Right ventricle myocardium superior (tissue), 1 donor: ENCODE measurements around the gene EXOC1. TPM values are rescaled to one million over a fixed set of nuclear protein-coding genes. Genes with fewer than 3 reads are reported as not detected.
"Not testable (repeated sequence)": the region's sequence is repeated elsewhere in the genome, so short reads cannot be mapped to it uniquely, and the experiment has no call there.

ENCODE experiments used
- ATAC-seq: fragments of 200-7000 bp; cut with Tn5 transposase; one replicate; pipeline ENCODE4 v1.9.1; 2020; ENCODE audit warnings: mild to moderate bottlenecking; ENCODE audit not compliant: poor library complexity
- DNase-seq: peaks from one replicate; pipeline ENCODE4 v3.0.0-alpha.2; 2020
- intact Hi-C: fragments of 100-400 bp; cut with DNase I; formaldehyde crosslinking; loops from one replicate; pipeline ENCODE4 v1.11.2; 2022
- total RNA-seq: library from RNA; stranded (reverse); fragmentation: NEBNext Ultra II Directional; extraction: Animal tissue kit (Norgen Biotek cat#: 25700); gene quantifications from one replicate; pipeline ENCODE4 v1.2.1, GENCODE V29; 2021
- donor health status: DM: no; HTN: yes; CAD: no; lungs with severe emphysema.

Gene EXOC1
- total RNA-seq, 1 donor from 2014 or later = 14.9 TPM

DNA sequence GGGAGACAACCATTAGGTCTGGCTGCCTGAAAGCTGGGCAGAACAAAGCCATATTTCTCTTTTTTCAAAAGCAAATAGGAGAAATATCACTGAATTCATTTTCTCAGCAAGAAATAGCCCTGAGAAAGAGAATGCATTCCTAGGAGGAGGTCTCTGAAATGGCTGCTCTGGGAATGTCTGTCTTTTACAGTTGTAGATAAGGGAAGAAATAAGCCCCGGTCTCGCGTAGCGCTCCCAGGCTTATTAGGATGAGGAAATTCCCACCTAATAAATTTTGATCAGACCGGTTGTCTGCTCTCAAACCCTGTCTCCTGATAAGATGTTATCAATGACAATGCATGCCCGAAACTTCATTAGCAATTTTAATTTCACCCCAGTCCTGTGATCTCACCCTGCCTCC is 82.5 kb downstream of the EXOC1 start:
- DNase-seq, ATAC-seq, intact Hi-C loops: not testable (repeated sequence)

DNA sequence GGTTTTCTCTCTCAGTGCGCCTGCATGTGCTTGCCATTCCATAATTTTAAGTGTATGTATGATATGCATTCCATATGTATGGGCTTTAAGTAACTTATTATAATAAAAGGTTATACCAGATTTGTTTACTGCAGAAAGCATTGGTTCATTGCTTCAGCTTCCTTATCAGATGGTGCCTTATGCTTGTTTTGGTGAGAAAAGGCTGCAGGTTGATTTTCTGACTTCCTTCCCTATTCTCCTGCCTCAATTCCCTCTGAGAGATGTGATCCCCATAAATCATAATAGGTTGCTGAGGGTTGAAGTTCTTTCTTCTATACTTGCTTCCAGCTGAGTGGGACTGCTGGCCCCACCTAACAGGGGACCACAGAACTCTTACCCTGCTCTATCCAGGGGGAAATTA is 85.0 kb downstream of the EXOC1 start:
- intact Hi-C loops = no loop called here
- DNase-seq = no peak
- no peak for ATAC-seq

DNA sequence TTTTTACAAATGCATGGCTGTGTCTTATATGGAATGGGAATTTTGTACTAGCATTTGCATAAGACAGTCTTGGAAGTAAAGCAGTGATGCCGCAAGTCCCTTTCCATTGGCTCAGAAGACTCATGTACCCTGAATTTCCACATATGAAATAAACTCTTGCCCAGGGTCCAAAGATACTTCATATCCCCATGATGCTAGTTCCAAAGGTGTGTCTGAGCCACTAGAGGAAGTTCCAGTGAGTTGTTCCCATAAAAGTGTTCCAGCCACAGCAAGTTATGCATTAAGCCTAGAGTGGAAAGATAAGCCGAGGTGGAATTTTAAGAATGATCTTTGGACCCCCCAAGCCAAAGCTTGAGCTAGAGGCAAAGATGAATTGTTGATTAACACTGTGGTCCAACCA is 86.0 kb downstream of the EXOC1 start:
- DNase-seq (no peak), ATAC-seq (no peak)
- intact Hi-C loops = no loop called here

DNA sequence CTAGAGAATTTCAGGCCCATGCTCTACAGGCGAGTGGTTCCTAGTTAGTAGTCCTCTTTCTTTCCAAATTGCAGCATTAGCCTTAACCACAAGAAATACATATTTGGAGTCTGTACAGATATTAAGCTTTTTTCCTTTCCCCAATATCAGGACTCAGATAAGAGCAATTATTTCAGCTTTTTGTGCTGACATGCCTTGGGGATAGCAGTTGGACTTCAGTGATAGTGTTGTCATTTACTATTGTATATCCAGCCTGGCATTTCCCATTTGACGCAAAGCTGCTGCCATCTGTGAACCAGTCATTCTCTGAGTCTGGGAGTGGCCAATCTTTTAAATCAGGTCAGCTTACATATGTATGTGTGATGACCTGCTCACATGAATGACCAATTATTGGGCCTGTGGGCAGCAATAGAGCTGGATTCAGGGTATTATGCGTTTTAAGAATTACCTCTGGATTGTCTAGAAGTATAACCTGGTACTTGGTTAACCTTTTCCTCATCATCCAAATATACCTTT is 88.5 kb downstream of the EXOC1 start:
- intact Hi-C loops = no loop called here
- no peak for ATAC-seq

DNA sequence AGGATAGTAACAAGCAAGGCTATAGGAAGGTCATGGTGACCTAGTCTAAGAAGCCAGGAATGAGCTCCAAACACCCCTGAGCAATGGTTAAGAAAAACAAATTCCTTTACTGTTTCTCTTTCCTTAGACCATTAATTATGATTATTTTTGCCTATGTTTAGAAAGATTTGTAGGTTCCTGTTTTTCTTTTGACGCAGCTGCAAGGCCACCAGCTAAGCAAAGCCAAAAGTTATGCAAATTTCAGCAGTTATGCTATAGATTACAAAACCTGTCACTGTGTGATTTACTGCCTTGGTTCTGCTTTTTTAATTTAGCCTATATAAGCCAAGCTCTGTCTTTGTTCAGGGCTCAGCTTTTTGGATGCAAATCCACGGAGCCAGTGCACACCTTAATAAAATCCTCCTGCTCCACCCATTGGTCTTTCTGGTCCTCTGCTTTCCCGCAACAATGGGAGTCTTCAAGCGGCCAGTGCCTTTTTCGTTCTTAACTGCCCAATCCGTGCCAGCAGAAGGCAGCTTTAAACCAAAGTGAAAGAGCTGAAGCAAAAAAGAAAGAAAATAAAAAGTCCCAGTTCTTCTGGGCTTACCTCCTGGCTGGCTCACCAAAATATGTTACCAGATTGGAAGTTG is 93.9 kb downstream of the EXOC1 start:
- no peak for DNase-seq
- intact Hi-C loops = loop anchor here (5.0 kb wide), 1 partner anchor 355 kb away; no protein-coding TSS in a partner anchor
- ATAC-seq = no peak

More for the DNA sequence above, 88.5 kb downstream of the EXOC1 start:
- no peak for DNase-seq

DNA sequence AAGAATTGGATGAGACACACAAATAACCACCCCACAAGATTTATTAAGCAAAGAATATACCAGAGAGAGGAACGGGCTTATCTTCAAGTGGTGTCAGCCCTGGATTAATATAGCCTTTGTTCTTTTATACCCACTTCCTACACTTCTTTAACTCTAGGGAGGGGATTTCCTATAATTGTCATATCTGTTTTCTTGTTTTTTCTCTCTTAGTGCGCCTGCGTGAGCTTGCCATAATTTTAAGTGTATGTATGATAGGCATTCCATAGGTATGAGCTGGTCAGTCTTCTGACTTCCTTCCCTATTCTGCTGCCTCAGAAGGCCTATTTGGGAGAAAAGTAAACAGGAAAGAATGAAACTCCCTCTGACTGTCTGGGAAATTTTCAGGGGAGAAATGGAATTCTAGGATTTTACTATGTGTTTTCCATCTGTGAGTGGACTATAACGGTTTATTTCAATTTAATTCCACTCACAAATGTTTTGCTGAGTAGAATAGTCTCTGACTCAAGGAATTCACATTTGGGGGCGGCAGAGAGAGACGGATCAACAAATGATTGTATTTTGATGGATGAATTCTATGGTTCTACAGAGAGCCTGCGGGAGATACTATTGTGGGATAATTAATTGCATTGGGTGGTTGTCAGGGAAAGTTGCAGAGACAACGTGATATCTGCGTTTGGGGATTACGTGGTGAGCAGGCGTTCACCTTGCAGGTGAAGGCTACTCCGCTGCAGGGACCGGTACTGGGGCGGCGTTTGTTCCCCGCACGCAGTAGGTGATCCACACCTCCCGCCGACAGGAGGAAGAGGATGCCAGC is 94.7 kb downstream of the EXOC1 start:
- DNase-seq (no peak), ATAC-seq (peak; percentile 1)
- intact Hi-C loops = loop anchor here (5.0 kb wide), 1 partner anchor 354 kb away; no protein-coding TSS in a partner anchor

DNA sequence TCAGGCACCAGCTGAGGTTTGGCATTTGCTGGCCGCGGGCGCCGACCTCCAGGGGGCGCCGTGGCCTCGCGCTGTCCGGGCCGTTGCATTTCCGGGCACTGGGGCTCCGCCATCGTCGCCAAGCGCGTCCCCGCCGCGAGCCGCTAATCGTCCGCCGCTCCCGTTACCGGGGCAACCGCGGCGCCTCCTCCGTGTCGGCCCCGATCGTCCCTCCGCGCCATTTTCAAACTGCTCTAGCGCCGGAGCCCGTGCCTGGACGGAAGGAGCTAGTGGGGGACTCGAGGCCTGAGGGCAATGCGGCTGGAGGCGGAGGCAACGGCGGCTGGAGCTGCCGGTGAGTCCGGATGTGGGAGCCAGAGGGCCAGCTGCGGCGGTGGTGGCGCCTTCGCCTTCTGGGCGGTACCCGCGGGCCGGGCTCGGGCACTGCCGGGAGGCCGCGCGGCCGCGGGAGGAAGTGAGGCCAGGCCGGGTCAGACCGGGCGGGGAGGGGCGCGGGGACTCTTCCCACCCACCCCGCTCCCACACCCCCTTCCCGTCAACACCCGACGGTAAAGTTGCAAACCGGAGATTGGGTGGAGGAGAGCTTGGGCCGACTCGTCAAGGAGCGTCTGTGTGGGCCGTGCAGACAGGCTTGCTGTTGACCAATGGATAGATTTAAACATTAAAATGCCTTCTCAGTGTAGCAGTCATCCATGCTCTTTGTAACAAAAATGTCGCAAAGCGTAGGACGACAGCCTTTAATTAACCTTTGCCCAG is 95.5 kb downstream of the EXOC1 start, which contains the start of gene CEP135:
TSS of gene CEP135 (plus strand) at position 220 of the 756 bp plus-strand sequence. CDS start 3,186 bp downstream, outside the sequence.
- ATAC-seq = peak; percentile 99
- intact Hi-C loops = loop anchor here (5.0 kb wide), 1 partner anchor 353 kb away; no protein-coding TSS in a partner anchor
- DNase-seq = peak; percentile 96

DNA sequence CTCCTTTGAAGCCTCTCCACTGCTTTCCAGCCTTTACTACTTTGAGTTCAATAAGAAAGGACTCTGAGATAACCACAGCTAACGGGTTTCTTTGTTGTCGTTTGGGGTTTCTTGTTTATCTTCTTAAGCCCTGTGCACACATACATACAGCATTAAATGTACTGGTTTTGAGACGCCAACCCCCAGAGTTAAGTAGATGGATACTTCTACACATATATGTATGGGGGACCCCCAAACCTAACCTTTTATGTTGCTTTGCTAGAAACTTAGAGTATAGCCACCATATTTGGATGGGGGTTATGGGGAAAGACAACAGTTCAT is 96.0 kb downstream of the EXOC1 start:
- DNase-seq = no peak
- intact Hi-C loops = loop anchor here (5.0 kb wide), 1 partner anchor 353 kb away; no protein-coding TSS in a partner anchor
- no peak for ATAC-seq

DNA sequence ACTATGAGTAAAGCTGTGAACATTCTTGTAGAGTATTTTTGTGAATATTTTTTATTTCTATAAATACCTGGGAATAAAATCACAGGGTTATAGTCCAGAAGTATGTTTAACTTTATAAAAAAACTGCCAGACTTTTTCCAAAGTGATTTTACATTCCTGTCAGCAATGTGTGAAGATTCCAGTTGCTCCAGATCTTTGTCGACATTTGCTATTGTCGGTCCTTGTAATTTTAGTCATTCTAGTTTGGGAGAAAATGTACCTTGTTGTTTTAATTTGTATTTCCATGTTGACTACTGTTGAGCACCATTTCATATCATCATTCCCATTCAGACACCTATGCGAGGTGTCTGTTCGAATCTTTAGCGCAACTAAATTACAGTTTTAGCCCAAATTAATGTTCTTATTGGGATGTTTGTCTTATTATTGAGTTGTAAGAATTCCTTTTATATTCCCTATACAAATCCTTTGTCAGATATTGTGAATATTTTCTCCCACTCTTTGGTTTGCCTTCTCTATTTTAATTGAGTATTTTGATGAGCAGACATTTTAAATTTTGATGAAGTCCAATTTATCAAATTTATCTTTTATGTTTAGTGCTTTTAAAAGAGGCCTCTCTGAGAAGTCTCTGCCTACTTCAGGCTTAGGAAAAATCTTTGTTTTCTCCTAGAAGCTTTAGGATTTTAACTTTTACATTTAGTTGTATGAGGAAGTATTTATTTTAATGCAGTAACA is 97.9 kb downstream of the EXOC1 start:
- no peak for DNase-seq
- intact Hi-C loops = no loop called here
- no peak for ATAC-seq

Other genes starting within 250 kb of the EXOC1 start
- not detected for gene NMU, start 217.3 kb upstream of the EXOC1 start, total RNA-seq
- not detected for gene EXOC1L, start 33.9 kb upstream of the EXOC1 start, total RNA-seq
- 2.8 TPM for gene CEP135, start 95.3 kb downstream of the EXOC1 start, total RNA-seq